GM19043 (cell line): ENCODE data around the gene CLMN.

Experiments
- ATAC-seq: cut with Tn5 transposase; IDR thresholded peaks from one replicate; pipeline ENCODE4 v1.9.1; 2021; ENCODE audit warnings: low read depth; ENCODE audit not compliant: unreplicated experiment

CLMN gene

GRCh38 chr14:95319312-95320077 is at the start of gene CLMN:
Gene CLMN (minus strand): TSS chr14:95319908. CDS start chr14:95319792, 116 bp downstream.
- ATAC-seq: no peak

- no peak for ATAC-seq
These were observed 45.7 kb upstream of the CLMN start for GRCh38 chr14:95365401-95365800.

GRCh38 chr14:95364481-95365209 is 44.9 kb upstream of the CLMN start:
- ATAC-seq: no peak

- no peak for ATAC-seq
These were observed 43.8 kb upstream of the CLMN start for GRCh38 chr14:95363468-95363954.

GRCh38 chr14:95362138-95362494 is 42.4 kb upstream of the CLMN start:
- ATAC-seq: no peak

GRCh38 chr14:95361373-95362137 is 41.8 kb upstream of the CLMN start:
- ATAC-seq: no peak

GRCh38 chr14:95360828-95361227 is 41.1 kb upstream of the CLMN start:
- no peak for ATAC-seq

- ATAC-seq: no peak
These were observed 40.5 kb upstream of the CLMN start for GRCh38 chr14:95359994-95360826.

GRCh38 chr14:95356245-95356869 is 36.6 kb upstream of the CLMN start:
- no peak for ATAC-seq

GRCh38 chr14:95355422-95355821 is 35.7 kb upstream of the CLMN start:
- ATAC-seq: no peak

GRCh38 chr14:95354834-95355233 is 35.1 kb upstream of the CLMN start:
- ATAC-seq: no peak

GRCh38 chr14:95353664-95354063 is 34.0 kb upstream of the CLMN start:
- no peak for ATAC-seq

GRCh38 chr14:95353007-95353406 is 33.3 kb upstream of the CLMN start:
- no peak for ATAC-seq

GRCh38 chr14:95352481-95352880 is 32.8 kb upstream of the CLMN start:
- no peak for ATAC-seq

GRCh38 chr14:95349241-95349640 is 29.5 kb upstream of the CLMN start:
- ATAC-seq: no peak

GRCh38 chr14:95348395-95349080 is 28.8 kb upstream of the CLMN start:
- ATAC-seq: no peak

GRCh38 chr14:95346820-95347219 is 27.1 kb upstream of the CLMN start:
- no peak for ATAC-seq

- ATAC-seq: no peak
These were observed 26.6 kb upstream of the CLMN start for GRCh38 chr14:95346266-95346665.

GRCh38 chr14:95345032-95345431 is 25.3 kb upstream of the CLMN start:
- ATAC-seq: peak; percentile 61
